ENCODE data around the gene HNRNPL.

- no peak for TF ChIP-seq CHD1 (IDR thresholded peaks at IDR 0.05; ENCODE audit: low read depth, low read length)
- TF ChIP-seq CTCF (IDR thresholded peaks at IDR 0.05; ENCODE audit: control extremely low read depth in 1 of 3, insufficient read depth in 1 of 3, low read depth in 1 of 3, low read length in 3 of 3) = no peak
- TF ChIP-seq CTBP2 (IDR thresholded peaks at IDR 0.05; ENCODE audit: borderline replicate concordance, insufficient read depth, insufficient read length, low read length) = no peak
- no peak for TF ChIP-seq GABPA (IDR thresholded peaks at IDR 0.05; ENCODE audit: borderline replicate concordance, insufficient read depth, low read length)
- TF ChIP-seq POLR2A (IDR thresholded peaks at IDR 0.05; ENCODE audit: control extremely low read depth in 1 of 2, low read depth in 2 of 2, low read length in 2 of 2) = no peak
- no peak for TF ChIP-seq EZH2 (IDR thresholded peaks at IDR 0.05; ENCODE audit: low read depth, low read length, severe bottlenecking)
- no peak for TF ChIP-seq PHF8 (conservative IDR thresholded peaks at IDR 0.05; ENCODE audit: low read depth, low read length)
- TF ChIP-seq TAF1 (IDR thresholded peaks at IDR 0.05; ENCODE audit: low read depth, low read length) = no peak
- no peak for TF ChIP-seq JUN (IDR thresholded peaks at IDR 0.05; ENCODE audit: low read depth, low read length)
- no peak for TF ChIP-seq TCF12 (IDR thresholded peaks at IDR 0.05; ENCODE audit: low read depth, low read length)
- TF ChIP-seq SIN3A (conservative IDR thresholded peaks at IDR 0.05 in 1 of 2, IDR thresholded peaks at IDR 0.05 in 1 of 2; ENCODE audit: low read depth in 1 of 2, low read length in 2 of 2) = no peak
- TF ChIP-seq MAX (IDR thresholded peaks at IDR 0.05) = no peak
Measured at GRCh38 chr19:38870612-38871011, 20.8 kb upstream of the HNRNPL start.

Measured in H1 (cell line).